Aortic smooth muscle cell (primary cell): Measurements from ENCODE around the gene FAM47B. TPM values are rescaled to one million over a fixed set of nuclear protein-coding genes. Genes with fewer than 3 reads are reported as not detected.

Experiments used
- total RNA-seq: library from RNA; depleted of rRNA; stranded (reverse); fragments of >200 nt; gene quantifications from 2 replicates; pipeline ENCODE4 v1.2.3, GENCODE V29; 2014

FAM47B gene
- not detected in 2 replicates for total RNA-seq

GRCh38 chrX:34942496-34942895, at the start of gene FAM47B:
TSS of gene FAM47B (plus strand) at chrX:34942796. CDS start at chrX:34942832, 36 bp downstream.

